A549 treated with AZD2906 at 1 μM for 4 hours (cell line): ENCODE data around the gene AVPR2. TPM values are rescaled to one million over a fixed set of nuclear protein-coding genes. Genes with fewer than 3 reads are reported as not detected.

Experiments
- total RNA-seq: library from RNA; stranded (reverse); fragments of 200-300 nt; extraction: Qiagen RNA extraction; gene quantifications from 5 replicates; pipeline ENCODE4 v1.2.3, GENCODE V29; 2022

AVPR2 gene
- total RNA-seq = 0.06 TPM in 1 of 5 replicates, not detected in the others

GRCh38 chrX:153903991-153904957 lies at the start of gene AVPR2:
TSS of gene AVPR2 (plus strand) at chrX:153904673. CDS start at chrX:153905146, 473 bp downstream.

DNA sequence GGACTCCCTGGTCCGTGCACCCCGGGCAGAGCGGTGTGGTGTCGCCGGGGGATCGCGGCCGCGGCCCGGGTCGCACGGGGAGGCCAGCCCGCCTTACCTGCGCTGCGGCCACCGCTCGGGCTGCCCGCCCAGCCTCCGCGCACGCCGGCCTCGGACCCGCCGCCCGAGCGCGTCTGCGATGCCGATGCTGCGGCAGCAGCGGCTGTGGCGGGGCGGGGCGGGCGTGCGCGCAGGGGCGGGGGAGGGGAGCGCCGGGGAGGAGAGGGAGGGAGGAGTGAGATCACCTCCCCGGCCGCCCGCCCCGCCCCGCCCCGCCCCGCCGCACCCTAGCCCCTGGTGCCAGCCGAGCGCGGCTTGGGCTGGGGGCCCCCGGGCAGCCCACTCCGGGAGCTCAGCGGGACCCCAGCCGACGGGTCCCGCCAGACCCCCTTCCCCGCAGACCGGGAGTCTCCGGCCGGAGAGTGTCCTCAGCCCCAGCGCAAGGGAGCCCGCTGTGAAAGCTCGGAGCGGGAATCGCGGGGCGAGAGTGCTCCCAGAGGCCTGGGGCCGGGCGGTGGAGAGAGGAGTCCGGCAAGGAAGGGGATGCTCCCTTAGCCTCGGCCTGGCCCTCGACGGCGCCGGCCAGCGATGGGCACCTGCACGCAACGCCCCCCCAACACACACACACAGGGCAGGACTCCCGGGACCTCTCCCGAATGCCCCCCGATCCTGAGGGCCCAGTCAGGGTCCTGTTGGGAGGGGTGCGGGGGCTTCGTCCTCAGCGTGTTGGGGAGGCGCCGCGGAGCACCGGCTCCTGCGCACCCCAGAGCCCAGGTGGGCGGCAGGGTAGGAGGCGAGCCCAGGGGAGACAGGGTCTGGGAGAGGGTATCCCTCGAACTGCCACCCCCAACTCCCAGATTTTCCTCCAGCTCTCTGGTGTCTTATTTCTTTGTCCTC lies 18.2 kb upstream of the AVPR2 start, which contains the start of gene L1CAM:
Gene L1CAM (minus strand): TSS at position 206 of the 936 bp plus-strand sequence. CDS start 10,337 bp downstream, outside the sequence.

DNA sequence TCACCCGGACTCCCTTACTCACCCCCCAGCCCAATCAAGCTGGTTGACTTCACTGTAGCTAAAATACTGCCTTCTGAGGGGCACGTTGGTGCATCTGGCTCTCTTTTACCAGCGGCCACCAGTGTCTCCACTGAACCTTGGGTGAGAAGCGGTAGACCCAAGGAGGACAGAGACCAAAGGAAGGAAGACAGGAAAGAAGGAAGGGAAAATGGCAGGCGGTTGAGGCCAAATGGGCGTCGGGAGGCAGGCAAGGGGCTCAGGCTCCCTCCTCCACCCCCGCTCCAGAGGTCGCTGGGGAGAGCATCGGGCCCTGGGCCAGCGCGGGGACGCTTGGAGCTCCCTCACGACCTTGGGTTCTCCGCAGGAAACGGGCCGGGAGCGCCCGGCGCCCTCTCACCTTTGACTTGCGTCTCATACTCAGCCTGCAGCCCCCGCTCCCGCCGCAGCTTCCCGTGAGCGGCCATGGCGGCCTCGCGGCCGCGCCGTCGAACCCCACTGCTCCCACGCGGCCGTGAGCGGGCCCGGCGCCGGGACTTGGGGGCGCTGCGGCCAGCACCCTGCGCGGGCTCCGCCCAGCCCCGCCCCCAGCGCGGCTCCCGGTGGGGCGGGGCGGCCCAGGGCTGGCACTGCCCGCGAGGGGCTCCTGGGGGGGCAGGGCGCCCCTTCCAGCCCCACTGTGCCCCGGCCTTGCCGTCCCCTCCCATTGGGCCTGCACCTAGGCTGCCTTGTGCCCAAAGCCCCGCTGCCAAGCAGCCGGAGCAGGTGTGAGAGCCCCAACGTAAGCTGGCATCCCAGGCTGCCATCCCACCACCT lies 21.5 kb downstream of the AVPR2 start, which contains the start of gene ARHGAP4:
Gene ARHGAP4 (minus strand): TSS at position 526 of the 813 bp plus-strand sequence. CDS start 62 bp downstream, at position 464.

DNA sequence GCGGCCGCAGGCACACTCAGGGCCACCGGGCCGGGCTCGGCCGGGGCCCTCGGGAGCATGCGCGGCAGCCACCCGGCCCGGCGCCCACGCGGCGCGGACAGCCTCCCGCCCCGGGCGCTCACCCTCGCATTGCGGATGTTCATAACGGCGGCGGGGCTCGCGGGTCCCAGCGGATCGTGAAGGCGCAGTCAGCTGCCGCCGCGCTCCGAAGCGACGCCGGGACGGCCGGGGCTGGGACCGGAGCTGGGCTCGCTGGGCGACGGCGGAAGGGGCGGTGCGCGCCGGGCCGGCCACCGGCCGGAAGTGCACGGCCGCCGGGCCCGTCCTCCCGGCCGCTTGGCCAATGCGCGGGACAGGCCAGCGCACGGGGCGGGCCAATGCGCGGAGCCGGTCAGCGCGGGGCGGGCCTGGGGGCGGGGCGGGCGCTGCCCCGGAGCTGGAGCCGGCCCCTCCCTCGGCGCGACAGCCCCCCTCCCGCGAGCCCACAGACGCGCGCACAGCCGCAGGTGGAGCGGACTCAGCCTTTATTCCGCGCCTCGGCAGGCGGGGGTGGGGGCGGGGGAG lies 30.4 kb downstream of the AVPR2 start, which contains the start of gene NAA10:
Gene NAA10 (minus strand): TSS at position 276 of the 564 bp plus-strand sequence. CDS start 133 bp downstream, at position 143.

DNA sequence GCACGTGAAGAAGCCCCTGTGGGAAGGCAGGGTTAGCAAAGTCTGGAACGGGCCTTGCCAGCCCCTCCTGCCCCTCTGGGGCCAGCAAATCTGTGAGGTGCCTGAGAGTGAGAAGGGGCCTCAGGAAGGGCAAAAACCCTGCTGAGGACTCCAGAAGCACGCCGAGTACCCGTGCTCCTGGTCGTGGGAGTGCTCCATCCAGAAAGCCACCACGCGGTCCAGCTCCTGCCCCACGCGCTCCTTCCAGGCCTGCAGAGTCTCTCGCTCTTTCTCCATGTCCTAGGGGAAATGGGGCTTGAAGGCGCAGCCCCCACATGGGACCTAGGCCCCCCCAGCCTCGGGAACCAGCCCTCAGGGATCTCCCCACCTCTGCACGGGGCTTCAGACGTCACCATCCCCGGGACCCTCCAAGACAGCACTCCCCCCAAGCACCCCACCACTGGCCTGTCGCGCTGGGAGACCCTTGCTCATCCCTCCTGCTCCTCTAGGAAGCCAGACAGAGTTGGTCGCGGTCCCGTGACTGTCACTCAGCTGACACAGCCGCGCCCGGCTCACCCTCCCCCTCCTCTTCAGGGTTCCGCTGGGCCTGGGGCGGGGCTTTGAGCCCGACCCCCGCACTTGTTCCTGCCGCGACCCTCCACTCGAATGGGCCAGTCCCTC lies 39.8 kb downstream of the AVPR2 start, which contains the start of gene RENBP:
Gene RENBP (minus strand): TSS at position 504 of the 660 bp plus-strand sequence. CDS start 33 bp downstream, at position 471.

Other genes starting within 250 kb of the AVPR2 start
- gene PNCK, start 230.9 kb upstream of the AVPR2 start, total RNA-seq = 0.18 to 0.34 TPM (median 0.21 TPM) in 5 replicates
- 11.5 to 14.1 TPM (median 13.2 TPM) in 5 replicates for gene SLC6A8, start 216.7 kb upstream of the AVPR2 start, total RNA-seq
- gene BCAP31, start 180.3 kb upstream of the AVPR2 start, total RNA-seq = 372 to 463 TPM (median 375 TPM) in 5 replicates
- gene ABCD1, start 179.8 kb upstream of the AVPR2 start, total RNA-seq = 2.6 to 4.2 TPM (median 3.9 TPM) in 5 replicates
- gene PLXNB3, start 140.4 kb upstream of the AVPR2 start, total RNA-seq = 2.4 to 4.5 TPM (median 2.8 TPM) in 5 replicates
- 0.03 to 0.11 TPM (median 0.06 TPM) in 3 of 5 replicates, not detected in the others for gene SRPK3, start 123.6 kb upstream of the AVPR2 start, total RNA-seq
- gene IDH3G, start 110.3 kb upstream of the AVPR2 start, total RNA-seq = 61.9 to 65.9 TPM (median 63.5 TPM) in 5 replicates
- gene SSR4, start 110.0 kb upstream of the AVPR2 start, total RNA-seq = 359 to 445 TPM (median 413 TPM) in 5 replicates
- 3.0 to 3.7 TPM (median 3.5 TPM) in 5 replicates for gene PDZD4, start 74.1 kb upstream of the AVPR2 start, total RNA-seq
- 18.4 to 20.7 TPM (median 20.2 TPM) in 5 replicates for gene L1CAM, start 18.5 kb upstream of the AVPR2 start, total RNA-seq
- 1.1 to 2.3 TPM (median 2.1 TPM) in 5 replicates for gene ARHGAP4, start 21.6 kb downstream of the AVPR2 start, total RNA-seq
- 203 to 232 TPM (median 216 TPM) in 5 replicates for gene NAA10, start 30.4 kb downstream of the AVPR2 start, total RNA-seq
- 0.09 to 0.20 TPM (median 0.10 TPM) in 5 replicates for gene RENBP, start 40.0 kb downstream of the AVPR2 start, total RNA-seq
- gene HCFC1, start 67.1 kb downstream of the AVPR2 start, total RNA-seq = 35.4 to 39.4 TPM (median 36.3 TPM) in 5 replicates
- 4.5 to 6.7 TPM (median 5.5 TPM) in 5 replicates for gene TMEM187, start 68.1 kb downstream of the AVPR2 start, total RNA-seq
- gene IRAK1, start 115.2 kb downstream of the AVPR2 start, total RNA-seq = 203 to 220 TPM (median 217 TPM) in 5 replicates
- 18.6 to 21.3 TPM (median 20.3 TPM) in 5 replicates for gene MECP2, start 193.0 kb downstream of the AVPR2 start, total RNA-seq
- not detected in 5 replicates for gene OPN1LW, start 239.6 kb downstream of the AVPR2 start, total RNA-seq